Muscle of leg (tissue), 11 donors: ENCODE results near the gene CHID1. TPM values are rescaled to one million over a fixed set of nuclear protein-coding genes. Genes with fewer than 3 reads are reported as not detected.

Experiments used
- DNase-seq: peaks from one replicate; pipeline ENCODE4 v3.0.0; 2013
- H3K27ac ChIP-seq: one replicate; pipeline ENCODE4 v1.5.1; 2013; ENCODE audit warnings: mild to moderate bottlenecking, low read length, control low read depth
- H3K27me3 ChIP-seq: one replicate; pipeline ENCODE4 v1.6.1; 2013; ENCODE audit warnings: low read length; ENCODE audit not compliant: control insufficient read depth, insufficient read depth
- H3K36me3 ChIP-seq: one replicate; pipeline ENCODE4 v1.6.1; 2013; ENCODE audit warnings: low read length; ENCODE audit not compliant: control insufficient read depth, insufficient read depth
- H3K4me1 ChIP-seq: one replicate; pipeline ENCODE4 v1.6.1; 2013; ENCODE audit warnings: low read length; ENCODE audit not compliant: control insufficient read depth, insufficient read depth
- H3K4me3 ChIP-seq: one replicate; pipeline ENCODE4 v1.5.1; 2013; ENCODE audit warnings: low read length, control low read depth
- H3K9me3 ChIP-seq: replicated peaks from 2 replicates; pipeline ENCODE4 v1.6.1; 2013; ENCODE audit warnings: low read depth, low read length; ENCODE audit not compliant: control insufficient read depth
- WGBS: methylation state at CpG from one replicate; pipeline ENCODE4 v1.1.5; 2013; ENCODE audit warnings: missing lambda C conversion rate; ENCODE audit not compliant: insufficient coverage; 5-methylcytosine and 5-hydroxymethylcytosine counted together
- polyA plus RNA-seq, 8 donors: library from polyadenylated mRNA; unstranded; fragments of 120-200 nt; gene quantifications; one replicate each; pipeline versions ENCODE4 v1.2.1 to v1.2.3, GENCODE V29; 2013; ENCODE audit warnings: inconsistent platforms in 1 of 8, low replicate concordance in 1 of 8; ENCODE audit not compliant: insufficient read length in 8 of 8, insufficient read depth in 1 of 8
- total RNA-seq: library from RNA; stranded (reverse); fragments of 120-200 nt; gene quantifications from one replicate; pipeline ENCODE4 v1.2.4, GENCODE V29; 2013

Gene CHID1
- total and polyA plus RNA-seq, 9 donors, result 30.5 to 77.4 (median 65.4) TPM

DNA sequence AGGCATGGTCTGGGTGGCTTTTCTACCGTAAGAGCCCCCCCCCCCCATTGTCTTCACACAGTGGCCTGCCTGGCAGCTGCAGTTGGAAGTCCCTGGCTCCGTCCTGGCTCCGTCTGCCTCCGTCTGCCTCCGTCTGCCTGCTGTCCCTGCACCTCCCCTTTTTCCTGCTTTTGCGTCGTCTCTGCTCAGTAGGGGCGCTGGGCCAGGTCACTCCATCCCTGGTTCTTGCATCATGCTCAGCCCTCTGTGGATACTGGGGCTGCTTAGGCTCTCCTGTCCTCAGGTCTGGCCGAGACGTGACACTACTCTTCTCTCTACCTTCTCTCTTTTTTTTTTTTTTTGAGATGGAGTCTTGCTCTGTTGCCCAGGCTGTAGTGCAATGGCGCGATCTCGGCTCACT, 42.9 kb upstream of the CHID1 start:
- Histone ChIP-seq H3K27me3 (no peaks in the 10 kb centered on the region), H3K4me3 (no peak overlapping the region), H3K9me3 (peaks cover 6% of the 10 kb centered on the region), H3K27ac (no peak overlapping the region), H3K4me1 (peaks cover 20% of the 10 kb centered on the region), H3K36me3 (peaks cover 16% of the 10 kb centered on the region)
- no peak for DNase-seq
- 33% methylated on average over 8 of the region's 13 CpGs for WGBS

DNA sequence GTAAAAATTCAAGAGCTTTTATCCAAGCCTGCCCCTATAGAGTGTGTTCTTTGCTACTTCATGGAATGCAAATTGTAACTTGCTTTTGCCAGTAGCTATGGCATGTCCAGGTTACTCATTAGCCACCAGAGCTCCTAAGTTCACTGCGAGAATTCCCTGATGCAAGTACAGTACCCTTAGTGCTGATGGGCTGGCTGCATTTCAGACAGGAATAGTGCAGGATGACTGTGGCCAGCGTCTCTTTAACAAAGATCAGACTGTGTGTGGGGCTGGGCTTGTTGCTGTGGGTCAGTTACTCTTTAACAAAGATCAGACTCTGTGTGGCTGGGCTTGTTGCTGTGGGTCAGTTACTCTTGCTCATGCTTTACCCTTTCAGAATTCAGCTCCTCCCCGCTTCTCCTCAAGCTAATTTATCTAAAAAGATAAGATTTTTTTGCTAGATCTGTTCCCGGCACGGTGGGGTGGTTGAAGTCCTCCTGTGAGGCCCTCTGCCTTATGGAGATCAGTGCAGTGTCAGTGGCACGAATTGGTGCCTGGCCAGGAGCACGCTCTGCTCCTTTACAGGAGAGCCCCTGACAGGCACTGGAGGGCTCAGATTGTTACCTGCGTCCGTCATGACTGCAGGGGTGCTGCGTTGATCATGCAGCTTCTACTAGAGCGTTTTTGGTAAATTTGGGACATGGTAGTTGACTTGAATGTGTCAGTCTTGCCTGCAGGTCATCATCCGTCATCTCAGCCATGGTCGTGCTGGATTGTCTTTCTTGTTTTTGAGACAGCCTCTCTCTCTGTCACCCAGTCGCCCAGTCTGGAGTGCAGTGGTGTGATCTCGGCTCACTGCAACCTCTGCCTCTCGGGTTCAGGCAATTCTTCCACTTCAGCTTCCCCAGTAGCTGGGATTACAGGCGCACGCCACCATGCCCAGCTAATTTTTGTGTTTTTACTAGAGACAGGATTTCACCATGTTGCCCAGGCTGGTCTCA, 42.1 kb upstream of the CHID1 start:
- Histone ChIP-seq H3K36me3 (peaks cover 11% of the 10 kb centered on the region), H3K27me3 (no peaks in the 10 kb centered on the region), H3K4me3 (no peak overlapping the region), H3K4me1 (peaks cover 20% of the 10 kb centered on the region), H3K27ac (peak overlapping the region; percentile 20), H3K9me3 (peaks cover 6% of the 10 kb centered on the region)
- no peak for DNase-seq
- 77% methylated on average over 15 of the region's 18 CpGs for WGBS

DNA sequence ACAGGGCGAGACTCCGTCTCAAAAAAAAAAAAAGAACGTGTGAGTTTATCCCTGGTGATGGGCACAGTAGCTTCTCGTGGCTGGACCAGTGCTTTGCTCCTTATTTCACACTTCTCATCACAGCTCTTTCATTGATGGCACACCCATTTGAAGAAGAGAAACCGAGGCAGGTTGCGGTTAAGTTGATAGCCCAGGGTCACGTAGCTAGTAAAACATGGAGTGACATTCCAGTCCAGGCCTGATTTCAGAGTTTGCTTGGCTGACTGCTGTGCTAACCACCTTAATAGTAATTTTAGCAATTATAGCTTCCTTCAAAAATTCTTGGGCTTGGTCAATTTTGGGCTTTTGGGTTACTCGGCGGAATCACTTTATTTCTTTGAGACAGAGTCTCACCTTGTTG, 40.9 kb upstream of the CHID1 start:
- H3K4me3 ChIP-seq, result no peak overlapping the region
- no peak overlapping the region for H3K27ac ChIP-seq
- WGBS, result 95% methylated on average over 8 of the region's 9 CpGs

DNA sequence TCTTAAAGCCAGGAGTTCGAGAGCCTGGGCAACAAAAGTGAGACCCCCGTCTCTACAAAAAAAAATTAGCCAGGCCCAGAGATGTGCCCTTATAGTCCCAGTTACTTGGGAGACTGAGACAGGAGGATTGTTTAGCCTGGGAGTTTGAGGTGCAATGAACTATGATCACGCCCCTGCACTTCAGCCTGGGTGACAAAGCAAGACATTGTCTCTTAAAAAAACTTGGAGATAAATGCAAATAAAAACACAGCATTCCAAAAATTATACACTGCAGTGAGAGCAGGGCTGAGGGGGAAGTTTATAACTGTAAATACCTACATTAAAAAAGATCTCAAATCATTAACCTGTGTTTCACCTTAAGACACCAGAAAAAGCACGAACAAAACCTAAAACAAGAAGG, 37.1 kb upstream of the CHID1 start:
- Histone ChIP-seq H3K4me3 (no peak overlapping the region), H3K4me1 (peaks cover 4% of the 10 kb centered on the region), H3K27me3 (no peaks in the 10 kb centered on the region), H3K9me3 (peaks cover 6% of the 10 kb centered on the region), H3K27ac (no peak overlapping the region), H3K36me3 (peaks cover 24% of the 10 kb centered on the region)
- no peak for DNase-seq
- 100% methylated on average over 1 of the region's 4 CpGs for WGBS

More for the DNA sequence above, 40.9 kb upstream of the CHID1 start:
- no peak for DNase-seq
- H3K4me1 ChIP-seq, result peaks cover 20% of the 10 kb centered on the region
- H3K36me3 ChIP-seq, result peaks cover 8% of the 10 kb centered on the region
- H3K27me3 ChIP-seq, result no peaks in the 10 kb centered on the region
- peaks cover 6% of the 10 kb centered on the region for H3K9me3 ChIP-seq

DNA sequence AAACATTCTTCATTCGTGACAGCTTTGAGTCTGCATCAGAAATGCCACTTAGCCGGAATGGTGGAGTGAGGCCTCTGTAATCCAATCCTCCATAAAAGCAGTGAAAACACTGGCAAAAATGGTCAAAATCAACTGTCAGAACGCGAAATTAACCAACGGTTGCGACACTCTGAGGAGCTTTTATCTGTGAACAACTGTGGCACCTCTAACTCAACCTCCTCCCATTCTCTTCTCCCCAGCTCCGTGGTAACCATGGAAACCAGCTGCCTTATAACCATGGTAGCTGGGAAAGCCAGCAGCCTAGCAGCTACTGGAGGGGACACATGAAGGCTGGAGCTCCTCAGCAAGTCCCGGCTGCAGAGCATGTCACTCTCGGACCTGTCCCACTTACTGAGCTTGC, 35.4 kb upstream of the CHID1 start:
- H3K4me1 ChIP-seq, result peaks cover 2% of the 10 kb centered on the region
- no peak overlapping the region for H3K27ac ChIP-seq
- peaks cover 21% of the 10 kb centered on the region for H3K36me3 ChIP-seq

DNA sequence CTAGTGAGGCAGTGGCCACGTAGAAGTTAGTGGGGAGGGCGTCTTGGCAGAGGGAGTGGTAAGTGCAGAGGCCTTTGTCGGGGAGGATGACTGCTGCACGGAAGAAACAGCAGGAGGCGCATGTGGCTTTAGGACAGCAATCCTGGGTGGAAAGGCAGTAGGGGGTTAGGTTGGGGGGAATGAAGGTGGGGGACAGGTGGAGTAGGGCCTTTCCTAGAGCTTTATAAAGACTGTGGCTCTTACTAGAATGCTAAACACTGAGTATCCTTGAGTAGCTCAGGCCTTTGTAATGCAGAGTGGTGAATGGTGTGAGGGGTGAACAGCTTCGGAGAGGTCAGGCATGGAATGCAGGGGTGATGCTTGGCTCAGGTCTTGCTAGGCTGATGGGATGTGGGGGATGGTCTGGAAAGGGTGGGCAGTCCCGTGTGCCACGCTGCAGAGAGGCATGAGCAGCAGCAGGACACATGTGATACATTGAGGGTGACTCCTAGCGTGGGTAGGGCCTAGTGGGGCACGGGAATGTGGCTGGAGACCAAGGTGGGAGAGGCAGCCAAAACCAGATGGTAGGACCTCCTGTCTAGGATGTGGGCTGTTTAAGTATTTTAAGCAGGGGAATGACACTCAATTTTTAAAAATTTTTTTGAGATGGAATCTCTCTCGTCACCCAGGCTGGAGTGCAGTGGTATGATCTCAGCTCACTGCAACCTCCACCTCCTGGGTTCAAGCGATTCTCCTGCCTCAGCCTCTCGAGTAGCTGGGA, 34.3 kb upstream of the CHID1 start:
- Histone ChIP-seq H3K4me3 (no peak overlapping the region), H3K9me3 (peaks cover 6% of the 10 kb centered on the region), H3K36me3 (peaks cover 21% of the 10 kb centered on the region), H3K27ac (no peak overlapping the region), H3K4me1 (peaks cover 7% of the 10 kb centered on the region), H3K27me3 (no peaks in the 10 kb centered on the region)
- 48% methylated on average over 11 of the region's 13 CpGs for WGBS
- no peak for DNase-seq

More for the DNA sequence above, 35.4 kb upstream of the CHID1 start:
- Histone ChIP-seq H3K4me3 (no peak overlapping the region), H3K9me3 (peaks cover 6% of the 10 kb centered on the region), H3K27me3 (no peaks in the 10 kb centered on the region)
- 85% methylated on average over 4 of the region's 9 CpGs for WGBS
- DNase-seq, result no peak

DNA sequence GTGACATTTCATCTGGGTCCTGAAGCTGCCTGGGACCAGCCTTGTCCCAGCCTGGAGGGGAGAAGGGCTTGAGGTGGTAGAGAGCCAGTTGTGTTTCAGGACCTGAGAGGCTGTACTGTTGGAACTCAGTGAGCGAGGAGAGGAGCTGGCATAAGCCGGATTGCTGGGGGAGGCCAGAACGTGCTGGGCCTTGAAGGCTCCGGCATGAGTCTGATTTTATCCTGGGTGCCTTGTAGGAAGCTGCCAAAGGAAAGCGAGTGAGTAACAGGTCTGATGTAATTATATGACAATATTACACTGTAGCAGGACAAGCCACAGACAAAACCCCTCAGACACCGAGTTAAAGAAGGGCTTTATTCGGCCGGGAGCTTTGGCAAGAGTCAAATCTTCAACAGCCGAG, 32.2 kb upstream of the CHID1 start:
- Histone ChIP-seq H3K4me3 (no peak overlapping the region), H3K27ac (no peak overlapping the region), H3K9me3 (no peaks in the 10 kb centered on the region), H3K4me1 (peaks cover 7% of the 10 kb centered on the region), H3K36me3 (peaks cover 25% of the 10 kb centered on the region), H3K27me3 (no peaks in the 10 kb centered on the region)
- 86% methylated on average over 3 of the region's 9 CpGs for WGBS
- no peak for DNase-seq

DNA sequence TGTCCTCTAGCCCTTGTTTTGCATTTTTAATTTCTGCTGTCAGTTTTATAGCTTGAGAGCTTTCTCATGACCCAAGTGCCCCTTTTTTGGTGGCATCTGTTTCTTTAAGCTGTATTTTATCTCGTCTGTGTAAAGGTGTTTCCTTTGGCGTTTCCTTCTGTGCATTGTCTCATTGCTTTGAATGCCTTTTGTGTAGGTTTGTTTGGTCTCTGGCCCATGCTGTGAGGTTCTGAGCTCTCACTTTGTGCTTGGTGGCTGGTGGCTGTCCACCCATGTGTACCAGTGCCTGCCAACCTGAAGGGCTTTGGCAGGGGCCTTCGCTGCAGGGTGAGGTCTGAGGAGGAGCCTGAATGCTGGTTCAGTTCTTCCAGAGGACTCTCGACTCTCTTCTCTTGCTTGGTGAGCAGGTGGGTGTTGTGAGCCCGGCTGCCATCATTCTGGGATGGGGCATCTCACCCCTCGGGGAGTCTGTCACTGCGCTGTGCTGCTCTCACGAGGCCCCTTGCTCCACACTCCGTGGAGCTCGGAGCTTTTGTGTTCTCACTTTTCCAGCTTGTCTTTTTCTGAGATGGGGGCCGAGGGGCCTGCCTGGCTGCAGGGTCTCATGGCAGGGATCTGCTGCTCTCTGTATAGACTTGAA, 30.0 kb upstream of the CHID1 start:
- 59% methylated on average over 9 of the region's 11 CpGs for WGBS
- Histone ChIP-seq H3K27me3 (no peaks in the 10 kb centered on the region), H3K4me3 (no peak overlapping the region), H3K36me3 (peaks cover 16% of the 10 kb centered on the region), H3K9me3 (no peaks in the 10 kb centered on the region), H3K4me1 (peaks cover 5% of the 10 kb centered on the region), H3K27ac (peak overlapping the region; percentile 51)
- no peak for DNase-seq

DNA sequence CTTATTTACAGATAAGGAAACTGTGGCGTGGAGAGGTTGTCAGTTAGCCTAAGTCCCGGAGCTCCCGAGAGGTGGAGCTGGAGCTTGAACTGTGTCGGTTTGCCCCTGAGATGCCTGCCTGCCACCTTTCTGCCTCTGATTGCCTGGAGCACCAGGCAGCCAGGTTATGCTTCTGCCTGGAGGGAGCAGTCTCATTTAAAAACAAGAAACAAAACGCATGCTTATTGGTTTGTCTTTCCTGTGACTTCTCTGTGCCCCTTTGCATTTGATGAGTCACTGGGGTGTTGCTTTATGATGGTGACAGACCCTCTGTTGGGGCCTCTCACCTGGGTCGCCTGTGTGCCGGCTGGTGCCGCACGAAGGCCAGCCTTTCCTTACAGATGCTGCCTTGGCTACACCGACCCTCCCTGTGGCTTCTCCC, 27.2 kb upstream of the CHID1 start:
- DNase-seq, result no peak
- Histone ChIP-seq H3K27ac (no peak overlapping the region), H3K9me3 (no peaks in the 10 kb centered on the region), H3K27me3 (no peaks in the 10 kb centered on the region), H3K4me1 (peaks cover 16% of the 10 kb centered on the region), H3K36me3 (peaks cover 5% of the 10 kb centered on the region), H3K4me3 (no peak overlapping the region)
- WGBS, result 71% methylated on average over 1 of the region's 10 CpGs

DNA sequence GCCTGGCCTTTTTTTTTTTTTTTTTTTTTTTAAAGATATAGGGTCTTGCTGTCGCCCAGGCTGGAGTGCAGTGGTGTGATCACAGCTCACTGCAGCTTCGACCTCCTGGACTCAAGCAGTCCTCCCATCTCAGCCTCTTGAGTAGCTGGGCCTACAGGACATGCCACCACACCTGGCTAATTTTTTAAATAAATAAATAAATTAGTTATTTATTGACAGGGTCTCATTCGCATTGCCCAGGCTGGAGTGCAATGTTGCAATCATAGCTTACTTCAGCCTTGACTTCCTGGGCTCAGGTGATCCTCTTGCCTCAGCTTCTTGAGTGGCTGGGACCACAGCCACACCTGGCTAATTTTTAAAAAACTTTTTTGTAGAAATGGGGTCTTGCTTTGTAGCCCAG, 25.6 kb upstream of the CHID1 start:
- Histone ChIP-seq H3K27me3 (no peaks in the 10 kb centered on the region), H3K4me3 (no peak overlapping the region), H3K36me3 (peaks cover 4% of the 10 kb centered on the region), H3K4me1 (peaks cover 21% of the 10 kb centered on the region), H3K9me3 (no peaks in the 10 kb centered on the region), H3K27ac (no peak overlapping the region)
- DNase-seq, result no peak
- WGBS, result no CpG with 5 or more reads among the region's 3 CpGs
